ENCODE data around the gene MEGF6.
A peak's percentile ranks its signal among the peaks of the same experiment; 100 is the strongest.

Gene MEGF6

GRCh38 chr1:3519301-3519885 is 91.9 kb downstream of the MEGF6 start:
- DNase-seq, result no peak

- DNase-seq, result no peak
Observed at GRCh38 chr1:3518756-3519155, 92.6 kb downstream of the MEGF6 start.

- DNase-seq, result no peak
Observed at GRCh38 chr1:3518256-3518655, 93.1 kb downstream of the MEGF6 start.

- no peak for DNase-seq
Observed at GRCh38 chr1:3516911-3517675, 94.2 kb downstream of the MEGF6 start.

GRCh38 chr1:3516481-3516869 is 94.8 kb downstream of the MEGF6 start:
- no peak for DNase-seq

GRCh38 chr1:3515774-3516480 is 95.4 kb downstream of the MEGF6 start:
- DNase-seq, result peak in 2 of 14 donors; percentile 14 to 34

GRCh38 chr1:3515272-3515671 is 96.0 kb downstream of the MEGF6 start:
- DNase-seq, result no peak

- DNase-seq, result no peak
Observed at GRCh38 chr1:3514404-3514803, 96.9 kb downstream of the MEGF6 start.

- DNase-seq, result no peak
Observed at GRCh38 chr1:3511856-3512255, 99.5 kb downstream of the MEGF6 start.

GRCh38 chr1:3511306-3511705 is 100.0 kb downstream of the MEGF6 start:
- DNase-seq, result no peak

GRCh38 chr1:3510956-3511250 is 100.4 kb downstream of the MEGF6 start:
- no peak for DNase-seq

- DNase-seq, result peak in 3 of 14 donors; percentile 31 to 47 (median 39)
Observed at GRCh38 chr1:3510136-3510955, 101.0 kb downstream of the MEGF6 start.

- no peak for DNase-seq
Observed at GRCh38 chr1:3509721-3510120, 101.6 kb downstream of the MEGF6 start.

- no peak for DNase-seq
Observed at GRCh38 chr1:3508757-3509415, 102.4 kb downstream of the MEGF6 start.

GRCh38 chr1:3507636-3508275 is 103.6 kb downstream of the MEGF6 start:
- DNase-seq, result no peak

- no peak for DNase-seq
Observed at GRCh38 chr1:3506943-3507342, 104.4 kb downstream of the MEGF6 start.

GRCh38 chr1:3506041-3506440 is 105.3 kb downstream of the MEGF6 start:
- no peak for DNase-seq

GRCh38 chr1:3505161-3505560 is 106.1 kb downstream of the MEGF6 start:
- DNase-seq, result no peak

GRCh38 chr1:3504822-3505153 is 106.5 kb downstream of the MEGF6 start:
- peak in 4 of 14 donors; percentile 33 to 56 (median 54) for DNase-seq

- peak in 11 of 14 donors; percentile 25 to 82 (median 52) for DNase-seq
Observed at GRCh38 chr1:3504151-3504821, 107.0 kb downstream of the MEGF6 start.

- DNase-seq, result no peak
Observed at GRCh38 chr1:3503525-3503886, 107.8 kb downstream of the MEGF6 start.

Data from C1 segment of cervical spinal cord (tissue), 14 donors.